Spinal cord (tissue), 10 donors: ENCODE data around the gene CBFA2T3. TPM values are rescaled to one million over a fixed set of nuclear protein-coding genes. Genes with fewer than 3 reads are reported as not detected.

ENCODE experiments used
- DNase-seq, 6 donors: peaks; one replicate each; pipeline versions ENCODE4 v3.0.0 to v3.0.0-alpha.2; 2013 to 2015; ENCODE audit warnings: low spot score in 6 of 6, low read depth in 4 of 6
- H3K27ac ChIP-seq: one replicate; pipeline ENCODE4 v1.5.1; 2013; ENCODE audit warnings: low read depth, low read length, control low read depth
- H3K27me3 ChIP-seq: one replicate; pipeline ENCODE4 v1.6.1; 2013; ENCODE audit warnings: low read length; ENCODE audit not compliant: control insufficient read depth, insufficient read depth
- H3K36me3 ChIP-seq: one replicate; pipeline ENCODE4 v1.6.1; 2013; ENCODE audit warnings: low read length; ENCODE audit not compliant: control insufficient read depth, insufficient read depth
- H3K4me1 ChIP-seq: one replicate; pipeline ENCODE4 v1.6.1; 2013; ENCODE audit warnings: low read length; ENCODE audit not compliant: control insufficient read depth, insufficient read depth
- H3K4me3 ChIP-seq: one replicate; pipeline ENCODE4 v1.5.1; 2013; ENCODE audit warnings: low read depth, low read length, control low read depth
- H3K9me3 ChIP-seq: one replicate; pipeline ENCODE4 v1.6.1; 2013; ENCODE audit warnings: low read length; ENCODE audit not compliant: control insufficient read depth, insufficient read depth
- WGBS: methylation state at CpG from one replicate; pipeline ENCODE4 v1.1.5; 2013; ENCODE audit warnings: missing lambda C conversion rate; ENCODE audit not compliant: insufficient coverage; 5-methylcytosine and 5-hydroxymethylcytosine counted together
- polyA plus RNA-seq, 2 donors: library from polyadenylated mRNA; unstranded; fragments of 120-200 nt; gene quantifications; one replicate each; pipeline ENCODE4 v1.2.1, GENCODE V29; 2013; ENCODE audit not compliant: insufficient read length in 2 of 2
- total RNA-seq, 2 donors: library from RNA; depleted of rRNA in 1 of 2; stranded (reverse); fragments of 120-200 nt in 1 of 2; fragments of >200 nt in 1 of 2; gene quantifications; one replicate each; pipeline versions ENCODE4 v1.2.3 to v1.2.4, GENCODE V29; 2013 to 2014
- donor health status: healthy.

The CBFA2T3 gene
- total and polyA plus RNA-seq, 4 donors, result 1.2 to 19.5 (median 11.0) TPM

DNA sequence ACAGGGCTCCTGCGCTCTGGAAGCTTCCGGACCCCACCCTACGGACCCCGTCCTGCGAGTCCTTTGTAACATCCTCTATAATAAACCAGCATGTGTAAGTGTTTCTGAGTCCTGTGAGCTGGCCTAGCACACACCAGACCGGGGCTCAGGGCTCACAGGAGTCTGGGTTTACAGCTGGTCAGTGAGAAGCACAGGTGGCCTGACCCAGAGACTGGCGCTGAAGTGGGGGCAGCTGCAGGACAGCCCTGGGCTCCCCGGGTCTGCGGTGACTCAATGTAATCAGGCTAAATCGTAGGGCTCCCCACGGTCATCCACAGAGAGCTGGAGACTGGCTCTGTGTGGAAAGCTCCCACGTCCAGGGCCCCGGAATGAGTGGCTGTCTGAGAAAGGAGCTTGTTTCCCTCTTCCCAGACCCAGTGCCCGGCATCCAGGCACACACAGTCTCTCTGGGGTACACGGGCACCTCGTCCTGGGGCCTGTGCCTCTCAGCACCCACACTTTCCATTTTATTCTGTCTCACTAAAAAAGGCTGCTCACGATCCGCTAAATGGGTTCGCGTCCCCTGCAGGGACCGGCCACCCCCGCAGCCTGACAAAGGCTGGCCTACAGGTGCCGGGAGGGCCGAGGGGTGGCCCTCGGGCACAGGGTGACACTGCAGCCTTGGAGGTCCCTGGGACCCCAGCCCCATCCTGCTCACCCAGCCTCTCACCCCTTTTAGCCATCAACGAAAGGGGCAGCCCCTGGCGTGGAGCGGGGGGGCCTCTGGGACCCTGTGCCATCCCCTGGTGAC, 18.9 kb upstream of the CBFA2T3 start:
- WGBS, result 83% methylated on average over 26 of the region's 28 CpGs
- Histone ChIP-seq H3K4me1 (peaks cover 21% of the 10 kb centered on the region), H3K36me3 (peaks cover 3% of the 10 kb centered on the region), H3K4me3 (no peak overlapping the region), H3K27me3 (no peaks in the 10 kb centered on the region), H3K9me3 (peaks cover 1% of the 10 kb centered on the region), H3K27ac (no peak overlapping the region)
- no peak for DNase-seq

DNA sequence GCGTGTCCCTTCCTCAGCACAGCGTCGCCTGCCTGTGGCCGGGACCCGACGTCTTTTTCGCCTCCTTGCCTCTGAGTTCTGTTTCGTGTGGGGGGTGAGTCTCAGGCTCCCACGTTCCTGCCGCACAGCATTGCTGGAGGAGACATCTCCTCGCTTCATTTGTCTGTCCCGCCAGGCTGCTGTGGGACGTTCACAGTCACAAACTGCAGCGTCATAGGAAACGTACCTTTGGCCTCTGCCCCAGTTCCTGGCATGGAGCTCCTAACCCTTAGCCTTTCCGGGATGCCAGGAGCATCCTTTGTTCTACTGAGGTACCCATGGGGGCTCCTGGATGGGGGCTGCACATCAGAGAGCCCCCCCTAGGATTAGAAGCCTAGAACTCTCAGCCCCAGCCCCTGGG, 18.2 kb upstream of the CBFA2T3 start:
- Histone ChIP-seq H3K4me1 (peaks cover 21% of the 10 kb centered on the region), H3K36me3 (no peaks in the 10 kb centered on the region), H3K27ac (no peak overlapping the region), H3K27me3 (no peaks in the 10 kb centered on the region), H3K4me3 (no peak overlapping the region), H3K9me3 (peaks cover 1% of the 10 kb centered on the region)
- 57% methylated on average over 16 of the region's 16 CpGs for WGBS
- no peak for DNase-seq

- no peaks in the 10 kb centered on the region for H3K27me3 ChIP-seq
- 77% methylated on average over 7 of the region's 12 CpGs for WGBS
- H3K27ac ChIP-seq, result no peak overlapping the region
- H3K4me1 ChIP-seq, result peaks cover 22% of the 10 kb centered on the region
- H3K4me3 ChIP-seq, result no peak overlapping the region
- H3K9me3 ChIP-seq, result peaks cover 1% of the 10 kb centered on the region
- DNase-seq, result peak in 1 of 6 donors; percentile 44
- no peaks in the 10 kb centered on the region for H3K36me3 ChIP-seq
Measured at GRCh38 chr16:88994695-88995094, 17.7 kb upstream of the CBFA2T3 start.

DNA sequence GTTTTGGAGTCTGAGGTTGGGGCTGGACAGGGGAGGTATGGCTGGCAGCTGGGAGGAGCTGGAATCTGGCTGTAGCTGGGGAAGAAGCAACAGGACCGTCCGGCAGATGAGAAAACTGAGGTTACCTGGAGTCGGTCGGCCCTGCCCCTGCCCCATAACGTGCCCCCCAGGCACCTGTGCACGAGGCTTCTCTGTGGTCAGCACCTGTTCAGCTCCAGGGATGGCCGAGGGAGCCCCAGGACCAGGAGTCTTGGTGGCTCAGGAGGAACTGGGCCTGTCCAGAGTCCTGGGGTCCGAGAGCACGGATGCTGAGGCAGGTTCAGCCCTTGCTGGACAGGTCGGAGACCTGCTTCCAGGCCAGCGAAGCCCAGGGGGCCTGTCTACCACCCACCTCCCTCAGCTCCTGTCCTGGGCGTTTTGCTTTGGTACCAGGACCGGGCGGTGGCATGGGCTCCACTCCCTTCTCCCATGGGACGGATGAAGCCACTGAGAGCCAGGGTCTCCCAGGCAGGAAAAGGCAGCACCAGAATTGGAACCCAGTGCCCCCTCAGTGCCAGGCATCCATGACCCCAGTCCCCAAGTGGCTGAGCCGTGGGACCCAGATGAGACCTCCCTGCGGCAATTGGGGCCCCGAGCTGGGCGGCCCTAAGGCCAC, 17.1 kb upstream of the CBFA2T3 start:
- Histone ChIP-seq H3K27ac (no peak overlapping the region), H3K4me3 (no peak overlapping the region), H3K36me3 (no peaks in the 10 kb centered on the region), H3K27me3 (no peaks in the 10 kb centered on the region), H3K4me1 (peaks cover 28% of the 10 kb centered on the region), H3K9me3 (peaks cover 1% of the 10 kb centered on the region)
- DNase-seq, result no peak
- WGBS, result 83% methylated on average over 18 of the region's 19 CpGs

DNA sequence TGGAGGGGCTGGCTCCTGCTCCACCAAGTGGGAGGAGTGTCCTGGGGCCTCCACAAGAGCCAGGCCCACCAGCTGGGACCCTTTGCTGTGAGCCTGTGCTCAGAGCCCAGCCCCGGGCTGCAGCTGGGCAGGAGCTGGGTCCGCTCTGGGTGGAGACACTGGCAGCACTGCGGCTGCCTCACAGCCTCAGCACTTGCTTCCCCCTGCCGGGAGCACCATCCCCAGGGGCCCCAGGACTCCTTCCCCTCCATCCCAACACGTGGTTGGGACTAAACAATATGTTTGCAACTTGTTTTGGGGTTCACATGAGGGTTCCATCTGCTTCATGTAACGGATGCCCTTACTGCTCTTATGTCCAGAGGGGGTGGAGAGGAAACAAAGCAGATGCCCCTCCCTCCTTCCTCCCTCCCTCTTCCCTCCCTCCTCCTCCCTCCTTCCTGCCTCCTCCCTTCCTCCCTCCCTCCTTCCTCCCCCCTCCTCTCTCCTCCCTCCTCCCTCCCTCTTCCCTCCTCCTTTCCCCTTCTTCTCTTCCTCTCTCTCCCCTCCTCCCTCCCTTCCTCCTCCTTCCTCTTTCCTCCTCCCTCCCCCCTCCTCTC, 16.3 kb upstream of the CBFA2T3 start:
- WGBS, result 14% methylated on average over 3 of the region's 6 CpGs
- Histone ChIP-seq H3K27me3 (no peaks in the 10 kb centered on the region), H3K27ac (no peak overlapping the region), H3K4me1 (peaks cover 29% of the 10 kb centered on the region), H3K36me3 (no peaks in the 10 kb centered on the region), H3K4me3 (no peak overlapping the region), H3K9me3 (peaks cover 1% of the 10 kb centered on the region)
- peak in 2 of 6 donors; percentile 31 to 53 for DNase-seq

- peak in 1 of 6 donors; percentile 22 for DNase-seq
- H3K27ac ChIP-seq, result no peak overlapping the region
Measured at GRCh38 chr16:88992351-88993165, 15.6 kb upstream of the CBFA2T3 start.

GRCh38 chr16:88991813-88992350, 14.9 kb upstream of the CBFA2T3 start:
- Histone ChIP-seq H3K36me3 (no peaks in the 10 kb centered on the region), H3K4me1 (peaks cover 29% of the 10 kb centered on the region), H3K27ac (no peak overlapping the region), H3K9me3 (no peaks in the 10 kb centered on the region), H3K4me3 (no peak overlapping the region), H3K27me3 (no peaks in the 10 kb centered on the region)
- 80% methylated on average over 10 of the region's 19 CpGs for WGBS
- no peak for DNase-seq

More at GRCh38 chr16:88992351-88993165, 15.6 kb upstream of the CBFA2T3 start:
- Histone ChIP-seq H3K4me3 (no peak overlapping the region), H3K27me3 (no peaks in the 10 kb centered on the region), H3K9me3 (peaks cover 1% of the 10 kb centered on the region), H3K4me1 (peaks cover 29% of the 10 kb centered on the region), H3K36me3 (no peaks in the 10 kb centered on the region)
- 53% methylated on average over 34 of the region's 36 CpGs for WGBS

- Histone ChIP-seq H3K27ac (no peak overlapping the region), H3K4me1 (peaks cover 30% of the 10 kb centered on the region), H3K27me3 (no peaks in the 10 kb centered on the region), H3K9me3 (no peaks in the 10 kb centered on the region), H3K4me3 (no peak overlapping the region), H3K36me3 (no peaks in the 10 kb centered on the region)
- no peak for DNase-seq
- WGBS, result 86% methylated on average over 22 of the region's 26 CpGs
Measured at GRCh38 chr16:88989852-88990547, 13.0 kb upstream of the CBFA2T3 start.
